Esophagus mucosa (tissue), 1 donor: ENCODE data around the gene ZNF556. TPM values are rescaled to one million over a fixed set of nuclear protein-coding genes. Genes with fewer than 3 reads are reported as not detected.
A peak's percentile ranks its signal among the peaks of the same experiment; 100 is the strongest.

Experiments used
- ATAC-seq: fragments of 200-7000 bp; cut with Tn5 transposase; one replicate; pipeline ENCODE4 v1.9.1; 2020
- total RNA-seq: library from RNA; stranded (reverse); gene quantifications from one replicate; pipeline ENCODE4 v1.2.4, GENCODE V29; 2023
- donor health status: DM: yes; HTN: yes; CAD: no.

ZNF556 gene
- total RNA-seq, 1 donor from 2014 or later = 0.60 TPM

- no peak for ATAC-seq
These were observed 39.6 kb downstream of the ZNF556 start for GRCh38 chr19:2906631-2907195.

GRCh38 chr19:2912306-2912705 lies 45.2 kb downstream of the ZNF556 start:
- no peak for ATAC-seq

- no peak for ATAC-seq
These were observed 50.4 kb downstream of the ZNF556 start for GRCh38 chr19:2917275-2918184.

- ATAC-seq = peak; percentile 78
These were observed 55.9 kb downstream of the ZNF556 start for GRCh38 chr19:2922987-2923386.

GRCh38 chr19:2923510-2923909 lies 56.4 kb downstream of the ZNF556 start:
- ATAC-seq = no peak

- peak; percentile 23 for ATAC-seq
These were observed 59.4 kb downstream of the ZNF556 start for GRCh38 chr19:2926341-2927031.

GRCh38 chr19:2927032-2927430 lies 59.9 kb downstream of the ZNF556 start:
- ATAC-seq = peak; percentile 26

Other genes with a start within 250 kb of the ZNF556 start
- gene GNG7, start 164.6 kb upstream of the ZNF556 start, total RNA-seq = 0.68 TPM
- 1.00 TPM for gene DIRAS1, start 146.0 kb upstream of the ZNF556 start, total RNA-seq
- gene SLC39A3, start 127.3 kb upstream of the ZNF556 start, total RNA-seq = 21.0 TPM
- gene SGTA, start 84.1 kb upstream of the ZNF556 start, total RNA-seq = 32.4 TPM
- gene THOP1, start 81.8 kb upstream of the ZNF556 start, total RNA-seq = 50.3 TPM
- gene ZNF554, start 47.5 kb upstream of the ZNF556 start, total RNA-seq = 2.7 TPM
- 1.7 TPM for gene ZNF555, start 25.9 kb upstream of the ZNF556 start, total RNA-seq
- 4.7 TPM for gene ZNF57, start 33.6 kb downstream of the ZNF556 start, total RNA-seq
- 2.4 TPM for gene ZNF77, start 77.6 kb downstream of the ZNF556 start, total RNA-seq
- gene TLE6, start 110.2 kb downstream of the ZNF556 start, total RNA-seq = 0.40 TPM
- 6.3 TPM for gene TLE2, start 161.9 kb downstream of the ZNF556 start, total RNA-seq
- gene TLE5, start 195.2 kb downstream of the ZNF556 start, total RNA-seq = 238 TPM
- gene GNA11, start 227.0 kb downstream of the ZNF556 start, total RNA-seq = 24.2 TPM